GM18907 (cell line): ENCODE data around the gene SLC25A42.
"Not testable (repeated sequence)": the region's sequence is repeated elsewhere in the genome, so short reads cannot be mapped to it uniquely, and the experiment has no call there.

Experiments
- ATAC-seq: cut with Tn5 transposase; IDR thresholded peaks from one replicate; pipeline ENCODE4 v1.9.1; 2021; ENCODE audit warnings: mild to moderate bottlenecking, moderate library complexity; ENCODE audit not compliant: unreplicated experiment

The SLC25A42 gene

GRCh38 chr19:19102566-19102965, 38.8 kb downstream of the SLC25A42 start:
- ATAC-seq: not testable (repeated sequence)

- ATAC-seq: no peak
Measured at GRCh38 chr19:19103167-19103566, 39.4 kb downstream of the SLC25A42 start.

GRCh38 chr19:19105365-19106055, 41.7 kb downstream of the SLC25A42 start:
- ATAC-seq: no peak

- no peak for ATAC-seq
Measured at GRCh38 chr19:19106056-19106551, 42.3 kb downstream of the SLC25A42 start.

- ATAC-seq: not testable (repeated sequence)
Measured at GRCh38 chr19:19106938-19107337, 43.1 kb downstream of the SLC25A42 start.

GRCh38 chr19:19107654-19108053, 43.9 kb downstream of the SLC25A42 start:
- no peak for ATAC-seq

GRCh38 chr19:19109601-19110000, 45.8 kb downstream of the SLC25A42 start:
- no peak for ATAC-seq

- no peak for ATAC-seq
Measured at GRCh38 chr19:19110410-19111135, 46.8 kb downstream of the SLC25A42 start.

- no peak for ATAC-seq
Measured at GRCh38 chr19:19111136-19111835, 47.5 kb downstream of the SLC25A42 start.

GRCh38 chr19:19111967-19112580, 48.3 kb downstream of the SLC25A42 start:
- no peak for ATAC-seq

GRCh38 chr19:19113040-19113626, 49.3 kb downstream of the SLC25A42 start:
- no peak for ATAC-seq

- no peak for ATAC-seq
Measured at GRCh38 chr19:19115954-19116353, 52.2 kb downstream of the SLC25A42 start.

- ATAC-seq: no peak
Measured at GRCh38 chr19:19119325-19120237, 55.8 kb downstream of the SLC25A42 start.

GRCh38 chr19:19120308-19121231, 56.8 kb downstream of the SLC25A42 start:
- no peak for ATAC-seq

GRCh38 chr19:19121371-19121770, 57.6 kb downstream of the SLC25A42 start:
- no peak for ATAC-seq

GRCh38 chr19:19122902-19123301, 59.1 kb downstream of the SLC25A42 start:
- ATAC-seq: no peak

- ATAC-seq: no peak
Measured at GRCh38 chr19:19123386-19123785, 59.6 kb downstream of the SLC25A42 start.

- no peak for ATAC-seq
Measured at GRCh38 chr19:19126102-19126501, 62.3 kb downstream of the SLC25A42 start.

GRCh38 chr19:19131989-19132388, 68.2 kb downstream of the SLC25A42 start:
- no peak for ATAC-seq
